Choroid plexus epithelial cell (primary cell): ENCODE results near the gene TACR1.
A peak's percentile ranks its signal among the peaks of the same experiment; 100 is the strongest.
"Not testable (repeated sequence)": the region's sequence is repeated elsewhere in the genome, so short reads cannot be mapped to it uniquely, and the experiment has no call there.

ENCODE experiments used
- DNase-seq: peaks from one replicate; pipeline ENCODE4 v3.0.0-alpha.2; 2010; ENCODE audit warnings: low read depth
- H3K4me3 ChIP-seq: 2 replicates; pipeline ENCODE4 v1.5.1; 2011; ENCODE audit warnings: low read depth, mild to moderate bottlenecking, control low read depth, low read length, moderate library complexity
- TF ChIP-seq, protein P1 (sequence below): conservative IDR thresholded peaks from 2 replicates; pipeline ENCODE4 v1.5.1; 2011; ENCODE audit warnings: low read depth, mild to moderate bottlenecking, control low read depth, inconsistent platforms, low read length, moderate library complexity

TACR1 gene

DNA sequence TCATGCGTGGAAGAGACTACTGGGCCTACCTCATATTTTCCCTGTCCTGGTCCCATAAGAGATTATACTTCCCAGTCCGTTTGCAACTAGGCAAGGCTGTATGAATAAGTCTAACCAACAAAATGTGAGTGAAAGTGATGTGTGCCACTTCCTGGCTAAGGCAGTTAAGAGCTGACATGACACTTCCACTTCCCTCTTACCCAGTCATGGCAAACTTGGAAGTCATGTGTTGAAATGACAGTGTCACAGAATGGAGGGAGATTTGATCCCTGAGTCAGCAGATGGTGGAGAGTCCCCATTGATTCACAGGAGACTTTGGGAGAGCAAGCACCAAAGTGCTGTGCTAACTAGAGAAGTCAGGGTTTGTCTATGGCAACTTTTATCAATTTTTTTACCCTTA lies 36.4 kb downstream of the TACR1 start:
- TF ChIP-seq, protein P1, sequence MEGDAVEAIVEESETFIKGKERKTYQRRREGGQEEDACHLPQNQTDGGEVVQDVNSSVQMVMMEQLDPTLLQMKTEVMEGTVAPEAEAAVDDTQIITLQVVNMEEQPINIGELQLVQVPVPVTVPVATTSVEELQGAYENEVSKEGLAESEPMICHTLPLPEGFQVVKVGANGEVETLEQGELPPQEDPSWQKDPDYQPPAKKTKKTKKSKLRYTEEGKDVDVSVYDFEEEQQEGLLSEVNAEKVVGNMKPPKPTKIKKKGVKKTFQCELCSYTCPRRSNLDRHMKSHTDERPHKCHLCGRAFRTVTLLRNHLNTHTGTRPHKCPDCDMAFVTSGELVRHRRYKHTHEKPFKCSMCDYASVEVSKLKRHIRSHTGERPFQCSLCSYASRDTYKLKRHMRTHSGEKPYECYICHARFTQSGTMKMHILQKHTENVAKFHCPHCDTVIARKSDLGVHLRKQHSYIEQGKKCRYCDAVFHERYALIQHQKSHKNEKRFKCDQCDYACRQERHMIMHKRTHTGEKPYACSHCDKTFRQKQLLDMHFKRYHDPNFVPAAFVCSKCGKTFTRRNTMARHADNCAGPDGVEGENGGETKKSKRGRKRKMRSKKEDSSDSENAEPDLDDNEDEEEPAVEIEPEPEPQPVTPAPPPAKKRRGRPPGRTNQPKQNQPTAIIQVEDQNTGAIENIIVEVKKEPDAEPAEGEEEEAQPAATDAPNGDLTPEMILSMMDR = no peak
- H3K4me3 ChIP-seq = no peak overlapping the region
- no peak for DNase-seq

DNA sequence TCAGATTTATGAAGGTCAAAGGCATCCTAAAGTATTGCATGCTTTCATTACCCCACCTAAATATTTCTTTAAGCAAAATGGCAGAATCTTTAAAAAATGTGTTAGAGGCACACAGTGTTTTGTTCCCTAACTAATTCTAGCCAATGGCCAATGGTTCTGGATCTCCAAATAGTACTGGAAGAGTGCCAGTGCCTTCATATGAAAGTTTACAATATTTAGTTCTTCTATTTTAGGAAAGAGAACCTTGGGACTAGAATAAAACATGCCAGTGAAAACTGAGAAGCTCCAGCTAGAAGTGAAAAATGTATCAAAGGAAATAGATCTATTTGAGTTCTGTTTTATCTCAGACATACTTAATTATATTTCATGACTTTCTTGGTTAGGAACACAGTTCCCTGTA lies 37.1 kb downstream of the TACR1 start:
- TF ChIP-seq, protein P1 = no peak
- no peak for DNase-seq
- H3K4me3 ChIP-seq = no peak overlapping the region

DNA sequence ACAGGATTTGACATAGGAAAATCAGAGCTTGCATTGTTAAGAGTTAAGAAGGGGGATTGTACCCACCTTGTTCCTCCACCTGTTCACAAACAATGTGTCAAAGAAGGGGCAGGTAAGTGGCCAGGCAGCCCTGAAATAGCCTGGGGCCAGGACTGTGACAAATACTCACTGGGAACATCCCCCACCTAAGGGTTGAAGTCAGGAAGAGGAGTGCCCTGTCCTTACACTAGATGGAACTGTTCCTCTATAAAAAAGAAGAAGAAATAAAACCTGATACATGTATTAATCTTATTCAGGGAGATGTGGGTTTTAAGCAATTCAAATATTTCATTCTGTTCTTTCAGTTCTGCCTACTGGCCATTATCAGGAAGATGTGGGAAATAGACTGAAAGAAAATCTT lies 41.9 kb downstream of the TACR1 start:
- TF ChIP-seq, protein P1 = peak; percentile 20
- no peak for DNase-seq
- no peak overlapping the region for H3K4me3 ChIP-seq

DNA sequence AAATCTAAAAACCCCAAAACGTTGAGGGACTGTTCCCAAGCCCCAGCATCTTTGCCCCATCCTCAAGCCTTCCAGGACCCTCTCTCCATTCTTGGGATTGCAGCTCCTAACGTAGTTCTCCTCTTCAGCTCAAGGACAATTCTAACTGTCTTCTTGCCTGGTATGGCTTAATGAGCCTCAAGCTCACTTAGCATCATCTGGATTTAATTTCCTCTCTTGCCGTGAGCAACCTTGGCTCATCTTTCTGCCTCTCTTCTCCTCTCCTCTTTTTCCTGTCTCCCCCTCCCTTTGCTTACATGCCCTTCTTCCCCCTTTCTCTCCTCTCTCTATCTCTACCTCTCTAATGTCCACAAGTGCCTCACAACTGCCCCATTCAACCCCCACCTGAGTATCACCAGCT lies 44.2 kb downstream of the TACR1 start:
- H3K4me3 ChIP-seq = no peak overlapping the region
- TF ChIP-seq, protein P1 = no peak
- no peak for DNase-seq

DNA sequence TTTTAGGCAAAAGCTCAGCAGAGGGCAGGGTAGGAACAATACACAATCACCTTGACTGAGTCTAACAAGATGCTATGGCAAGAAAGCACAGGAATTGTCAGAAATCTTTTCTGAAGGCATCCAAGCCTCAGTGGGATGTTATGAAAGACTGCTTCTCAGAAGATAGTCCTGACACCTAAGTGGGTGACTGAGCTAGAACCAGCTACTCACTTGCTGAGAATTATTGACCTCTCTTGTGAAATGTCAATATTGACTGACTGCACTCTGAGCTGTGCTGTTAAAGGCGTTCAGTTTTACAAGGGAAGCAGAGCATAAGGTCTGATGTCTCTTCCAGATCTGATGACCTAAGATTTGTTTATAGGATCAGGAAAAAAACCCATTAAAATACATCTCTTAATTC lies 46.1 kb downstream of the TACR1 start:
- DNase-seq = no peak
- TF ChIP-seq, protein P1 = no peak
- H3K4me3 ChIP-seq = no peak overlapping the region

DNA sequence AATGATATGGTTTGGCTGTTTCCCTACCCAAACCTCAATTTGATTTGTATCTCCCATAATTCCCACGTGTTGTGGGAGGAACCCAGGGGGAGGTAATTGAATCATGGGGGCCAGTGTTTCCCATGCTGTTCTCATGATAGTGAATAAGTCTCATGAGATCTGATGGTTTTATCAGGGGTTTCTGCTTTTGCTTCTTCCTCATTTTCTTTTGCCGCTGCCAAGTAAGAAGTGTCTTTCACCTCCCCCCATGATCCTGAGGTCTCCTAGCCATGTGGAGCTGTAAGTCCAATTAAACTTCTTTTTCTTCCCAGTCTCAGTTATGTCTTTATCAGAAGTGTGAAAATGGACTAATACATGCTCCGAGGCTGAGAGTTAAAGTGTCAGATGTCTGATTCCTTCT lies 47.1 kb downstream of the TACR1 start:
- H3K4me3 ChIP-seq, DNase-seq: not testable (repeated sequence)

DNA sequence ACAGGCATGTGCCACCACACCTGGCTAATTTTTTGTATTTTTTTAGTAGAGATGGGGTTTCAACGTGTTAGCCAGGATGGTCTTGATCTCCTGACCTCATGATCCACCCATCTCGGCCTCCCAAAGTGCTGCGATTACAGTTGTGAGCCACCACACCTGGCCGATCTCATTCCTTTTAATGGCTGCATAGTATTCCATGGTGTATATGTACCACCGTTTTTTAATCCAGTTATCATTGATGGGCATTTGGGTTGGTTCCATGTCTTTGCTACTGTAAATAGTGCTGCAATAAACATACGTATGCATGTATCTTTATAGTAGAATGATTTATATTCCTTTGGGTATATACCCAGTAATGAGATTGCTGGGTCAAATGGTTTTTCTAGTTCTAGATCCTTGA lies 51.4 kb downstream of the TACR1 start:
- H3K4me3 ChIP-seq, DNase-seq: not testable (repeated sequence)

DNA sequence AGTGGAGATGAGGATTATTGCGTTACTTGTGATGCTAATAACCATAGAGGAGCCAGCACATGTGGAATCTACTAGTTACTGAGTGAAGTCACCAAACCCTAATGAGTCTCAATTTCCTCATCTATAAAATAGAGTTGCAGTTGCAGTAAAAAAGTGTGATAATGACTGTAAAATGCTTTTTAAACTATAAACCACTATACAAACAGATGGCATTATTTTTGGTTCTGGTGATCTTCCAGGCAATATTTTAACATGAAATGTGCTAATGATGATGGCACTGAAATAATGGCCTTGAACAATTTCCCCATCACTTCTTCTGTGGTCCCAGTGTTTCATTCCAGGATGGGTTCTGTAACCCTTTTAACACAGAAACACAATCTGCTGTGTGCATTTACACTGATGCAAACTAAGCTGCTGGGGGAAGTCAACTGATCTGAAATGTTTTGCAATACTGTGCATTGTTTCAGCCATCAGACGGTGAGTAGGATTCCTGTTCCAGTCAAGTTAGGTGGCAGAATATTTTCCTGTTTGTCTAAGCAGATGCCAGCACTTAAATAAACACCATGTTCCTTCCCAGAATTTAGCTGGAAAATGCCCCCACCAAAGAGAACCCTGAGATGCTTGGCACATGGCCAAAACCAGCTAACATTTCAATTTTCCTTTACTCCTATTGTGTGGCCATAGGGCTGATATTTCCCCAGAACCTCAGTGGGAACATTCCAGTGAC lies 52.6 kb downstream of the TACR1 start:
- TF ChIP-seq, protein P1 = no peak
- DNase-seq = peak; percentile 29
- H3K4me3 ChIP-seq = no peak overlapping the region

DNA sequence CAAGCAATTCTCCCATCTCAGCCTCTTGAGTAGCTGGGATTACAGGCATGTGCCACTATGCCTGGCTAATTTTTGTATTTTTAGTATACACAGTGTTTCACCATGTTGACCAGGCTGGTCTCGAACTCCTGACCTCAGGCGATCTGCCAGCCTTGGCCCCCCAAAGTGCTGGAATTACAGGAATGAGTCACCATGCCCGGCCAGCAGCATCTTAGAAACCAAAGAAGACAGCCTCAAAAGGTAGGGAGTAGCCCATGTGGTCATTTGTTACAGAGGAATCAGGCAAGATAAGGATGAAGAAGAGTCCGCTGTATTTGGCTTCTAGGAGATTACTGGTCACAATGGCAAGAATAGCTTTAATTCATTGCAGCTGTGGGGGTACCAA lies 53.1 kb downstream of the TACR1 start:
- not testable (repeated sequence) for DNase-seq, H3K4me3 ChIP-seq
